ENCODE measurements around the gene SIRPG. TPM values are rescaled to one million over a fixed set of nuclear protein-coding genes. Genes with fewer than 3 reads are reported as not detected.

Gene SIRPG
- total RNA-seq, 1 donor from 2014 or later = not detected

DNA sequence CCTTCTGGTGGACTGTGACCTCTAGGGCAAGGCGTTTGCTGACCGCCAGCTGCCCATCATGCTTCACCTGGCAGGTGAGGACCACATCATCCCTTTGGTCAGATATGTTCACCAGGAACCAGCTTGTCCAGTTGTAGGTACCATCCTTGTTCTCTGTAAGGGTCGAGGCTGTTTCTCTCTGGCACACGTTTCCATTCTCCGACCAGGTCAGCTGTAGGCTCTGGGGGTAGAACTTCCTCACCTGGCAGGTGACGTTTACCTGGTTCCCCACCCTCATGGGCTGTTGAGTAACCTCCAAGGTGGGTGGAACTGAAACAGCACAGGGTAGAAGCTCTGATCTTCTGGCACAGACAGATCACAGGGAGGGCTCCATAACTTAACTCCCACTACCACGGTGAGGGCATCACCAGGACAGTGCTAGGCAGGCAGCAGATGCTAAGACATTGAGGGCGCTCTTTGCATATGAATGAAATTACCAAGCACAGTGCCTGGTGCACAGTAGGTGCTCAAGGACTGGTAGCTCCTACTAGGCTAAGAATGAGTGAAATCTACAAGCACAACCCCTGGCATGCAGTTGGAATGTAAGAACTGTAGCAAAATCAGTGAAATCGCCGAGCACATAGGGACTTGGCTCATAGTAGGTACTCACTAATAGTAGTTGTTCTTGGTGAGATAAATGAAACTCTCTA, 22.1 kb downstream of the SIRPG start:
- Mint-ChIP-seq H3K27ac (no peak overlapping the region), H3K9me3 (peaks cover 4% of the 10 kb centered on the region), H3K36me3 (no peaks in the 10 kb centered on the region), H3K4me1 (peaks cover 6% of the 10 kb centered on the region), H3K27me3 (ENCODE audit: low read depth) (peaks cover 4% of the 10 kb centered on the region), H3K4me3 (no peak overlapping the region)
- no peak for DNase-seq (ENCODE audit: low spot score in 2 of 2, unreplicated experiment in 2 of 2)
- TF ChIP-seq, protein P1, sequence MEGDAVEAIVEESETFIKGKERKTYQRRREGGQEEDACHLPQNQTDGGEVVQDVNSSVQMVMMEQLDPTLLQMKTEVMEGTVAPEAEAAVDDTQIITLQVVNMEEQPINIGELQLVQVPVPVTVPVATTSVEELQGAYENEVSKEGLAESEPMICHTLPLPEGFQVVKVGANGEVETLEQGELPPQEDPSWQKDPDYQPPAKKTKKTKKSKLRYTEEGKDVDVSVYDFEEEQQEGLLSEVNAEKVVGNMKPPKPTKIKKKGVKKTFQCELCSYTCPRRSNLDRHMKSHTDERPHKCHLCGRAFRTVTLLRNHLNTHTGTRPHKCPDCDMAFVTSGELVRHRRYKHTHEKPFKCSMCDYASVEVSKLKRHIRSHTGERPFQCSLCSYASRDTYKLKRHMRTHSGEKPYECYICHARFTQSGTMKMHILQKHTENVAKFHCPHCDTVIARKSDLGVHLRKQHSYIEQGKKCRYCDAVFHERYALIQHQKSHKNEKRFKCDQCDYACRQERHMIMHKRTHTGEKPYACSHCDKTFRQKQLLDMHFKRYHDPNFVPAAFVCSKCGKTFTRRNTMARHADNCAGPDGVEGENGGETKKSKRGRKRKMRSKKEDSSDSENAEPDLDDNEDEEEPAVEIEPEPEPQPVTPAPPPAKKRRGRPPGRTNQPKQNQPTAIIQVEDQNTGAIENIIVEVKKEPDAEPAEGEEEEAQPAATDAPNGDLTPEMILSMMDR (IDR thresholded peaks at IDR 0.05; ENCODE audit: unreplicated experiment) = no peak

GRCh38 chr20:1633535-1633934, 24.0 kb downstream of the SIRPG start:
- Mint-ChIP-seq H3K4me1 (peaks cover 6% of the 10 kb centered on the region), H3K9me3 (peaks cover 4% of the 10 kb centered on the region), H3K27me3 (ENCODE audit: low read depth) (peaks cover 12% of the 10 kb centered on the region), H3K27ac (no peak overlapping the region), H3K4me3 (no peak overlapping the region), H3K36me3 (no peaks in the 10 kb centered on the region)
- TF ChIP-seq, protein P1 (IDR thresholded peaks at IDR 0.05; ENCODE audit: unreplicated experiment) = no peak
- DNase-seq (ENCODE audit: low spot score in 2 of 2, unreplicated experiment in 2 of 2) = no peak

DNA sequence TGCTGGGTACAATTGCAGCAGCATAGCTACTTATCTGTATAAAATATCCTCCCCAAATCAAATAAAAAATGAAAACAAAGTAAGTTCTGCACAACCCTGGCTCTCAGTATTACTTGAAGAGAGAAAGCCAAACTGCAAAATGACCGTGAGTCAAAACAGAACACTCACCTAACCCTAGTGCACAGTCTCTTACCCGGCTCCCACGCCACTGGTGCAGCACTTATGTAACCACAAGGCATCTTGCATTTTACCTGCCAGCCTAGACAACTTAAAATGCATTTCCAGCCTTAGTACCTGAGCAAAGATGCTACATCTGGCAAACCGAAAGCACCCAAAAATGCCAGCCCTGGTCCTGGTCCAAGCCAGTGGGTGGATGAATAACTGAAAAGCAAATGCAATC, 25.4 kb downstream of the SIRPG start:
- Mint-ChIP-seq H3K36me3 (no peaks in the 10 kb centered on the region), H3K4me1 (peaks cover 6% of the 10 kb centered on the region), H3K27me3 (ENCODE audit: low read depth) (peaks cover 22% of the 10 kb centered on the region), H3K4me3 (no peak overlapping the region), H3K27ac (no peak overlapping the region), H3K9me3 (peaks cover 4% of the 10 kb centered on the region)
- DNase-seq (ENCODE audit: low spot score in 2 of 2, unreplicated experiment in 2 of 2) = no peak
- TF ChIP-seq, protein P1 (IDR thresholded peaks at IDR 0.05; ENCODE audit: unreplicated experiment) = no peak

- DNase-seq (ENCODE audit: low spot score in 2 of 2, unreplicated experiment in 2 of 2) = no peak
- TF ChIP-seq, protein P1 (IDR thresholded peaks at IDR 0.05; ENCODE audit: unreplicated experiment) = no peak
- H3K4me3 Mint-ChIP-seq = no peak overlapping the region
- peaks cover 6% of the 10 kb centered on the region for H3K4me1 Mint-ChIP-seq
- no peak overlapping the region for H3K27ac Mint-ChIP-seq
- H3K36me3 Mint-ChIP-seq = no peaks in the 10 kb centered on the region
- peaks cover 26% of the 10 kb centered on the region for H3K27me3 Mint-ChIP-seq (ENCODE audit: low read depth)
- H3K9me3 Mint-ChIP-seq = peaks cover 4% of the 10 kb centered on the region
Observed at GRCh38 chr20:1631309-1632151, 26.0 kb downstream of the SIRPG start.

GRCh38 chr20:1630186-1630585, 27.4 kb downstream of the SIRPG start:
- H3K27ac Mint-ChIP-seq = no peak overlapping the region
- peaks cover 34% of the 10 kb centered on the region for H3K27me3 Mint-ChIP-seq (ENCODE audit: low read depth)
- DNase-seq (ENCODE audit: low spot score in 2 of 2, unreplicated experiment in 2 of 2) = no peak
- H3K36me3 Mint-ChIP-seq = no peaks in the 10 kb centered on the region
- peaks cover 4% of the 10 kb centered on the region for H3K9me3 Mint-ChIP-seq
- TF ChIP-seq, protein P1 (IDR thresholded peaks at IDR 0.05; ENCODE audit: unreplicated experiment) = no peak
- H3K4me3 Mint-ChIP-seq = no peak overlapping the region
- H3K4me1 Mint-ChIP-seq = peaks cover 6% of the 10 kb centered on the region
